ENCODE measurements around the gene FYB1. TPM values are rescaled to one million over a fixed set of nuclear protein-coding genes. Genes with fewer than 3 reads are reported as not detected.

Gene FYB1
- total RNA-seq, 2 experiments from 2014 or later, result 0.16 TPM; not detected in 1

- Histone ChIP-seq H2AFZ (ENCODE audit: low read length) (no peak overlapping the region), H4K20me1 (ENCODE audit: insufficient read depth, low read length) (no peaks in the 10 kb centered on the region), H3K9me3 (ENCODE audit: low read length) (no peaks in the 10 kb centered on the region), H3K36me3 (ENCODE audit: insufficient read depth, low read length) (no peaks in the 10 kb centered on the region), H3K79me2 (ENCODE audit: insufficient read depth, low read depth, low read length) (no peaks in the 10 kb centered on the region), H3K4me2 (ENCODE audit: low read length) (no peak overlapping the region), H3K27ac (ENCODE audit: low read depth, low read length, poor library complexity, severe bottlenecking) (no peak overlapping the region), H3K4me1 (ENCODE audit: insufficient read depth, low read length, poor library complexity, severe bottlenecking) (peaks cover 23% of the 10 kb centered on the region), H3K4me3 (ENCODE audit: low read depth, low read length, poor library complexity, severe bottlenecking) (no peak overlapping the region), H3K9me2 (ENCODE audit: insufficient read depth, low read length) (no peaks in the 10 kb centered on the region)
- CTCF ChIA-PET (ENCODE audit: unreplicated experiment), result interaction anchor here (1.0 kb wide), 1 partner anchor 252 kb away, joined by 3 read pairs; no protein-coding TSS in a partner anchor
- TF ChIP-seq CTCF (conservative IDR thresholded peaks at IDR 0.05; ENCODE audit: low read length), result no peak
- no TSS peak for BruUV-seq (replicated peaks)
- POLR2A ChIA-PET, result interaction anchor here (0.6 to 0.7 kb wide), 3 partner anchors 19 to 1754 kb away, joined by 3 to 4 read pairs (median 4); no protein-coding TSS in a partner anchor
- no peak for DNase-seq (ENCODE audit: low spot score)
- intact Hi-C loops (cut with micrococcal nuclease; ENCODE audit: unreplicated experiment), result no loop called here
Observed at GRCh38 chr5:39080168-39080567, 139.2 kb downstream of the FYB1 start.

- Histone ChIP-seq H4K20me1 (ENCODE audit: insufficient read depth, low read length) (no peaks in the 10 kb centered on the region), H3K9me3 (ENCODE audit: low read length) (no peaks in the 10 kb centered on the region), H3K4me2 (ENCODE audit: low read length) (no peak overlapping the region), H3K9me2 (ENCODE audit: insufficient read depth, low read length) (no peaks in the 10 kb centered on the region), H3K36me3 (ENCODE audit: insufficient read depth, low read length) (no peaks in the 10 kb centered on the region), H3K27ac (ENCODE audit: low read depth, low read length, poor library complexity, severe bottlenecking) (no peak overlapping the region), H3K4me1 (ENCODE audit: insufficient read depth, low read length, poor library complexity, severe bottlenecking) (peaks cover 23% of the 10 kb centered on the region), H3K4me3 (ENCODE audit: low read depth, low read length, poor library complexity, severe bottlenecking) (no peak overlapping the region), H3K79me2 (ENCODE audit: insufficient read depth, low read depth, low read length) (no peaks in the 10 kb centered on the region), H2AFZ (ENCODE audit: low read length) (no peak overlapping the region)
- ChIA-PET CTCF (ENCODE audit: unreplicated experiment) (no interaction called here), POLR2A (interaction anchor here (0.6 to 1.1 kb wide), 2 partner anchors 73 to 98 kb away, joined by 3 to 4 read pairs; no protein-coding TSS in a partner anchor)
- no peak for DNase-seq (ENCODE audit: low spot score)
- no TSS peak for BruUV-seq (replicated peaks)
- TF ChIP-seq CTCF (conservative IDR thresholded peaks at IDR 0.05; ENCODE audit: low read length), result no peak
- TF ChIP-seq EZH2phosphoT487 (IDR thresholded peaks at IDR 0.05; ENCODE audit: borderline replicate concordance, low read depth, low read length), result no peak
- intact Hi-C loops (cut with micrococcal nuclease; ENCODE audit: unreplicated experiment), result loop anchor here (5.0 to 10.0 kb wide), 2 partner anchors 247 to 624 kb away; no protein-coding TSS in a partner anchor
Observed at GRCh38 chr5:39079147-39079546, 140.2 kb downstream of the FYB1 start.
